VCaP (cell line): ENCODE measurements around the gene MAPK9.

Source experiments
- H3K27ac ChIP-seq: fragments of 450-650 bp; 2 replicates; pipeline ENCODE4 v1.5.1; 2017
- TF ChIP-seq, protein P1 (sequence below): fragments of 450-650 bp; conservative IDR thresholded peaks from 2 replicates; pipeline ENCODE4 v1.5.1; 2017; ENCODE audit warnings: mild to moderate bottlenecking, moderate library complexity

Gene MAPK9

DNA sequence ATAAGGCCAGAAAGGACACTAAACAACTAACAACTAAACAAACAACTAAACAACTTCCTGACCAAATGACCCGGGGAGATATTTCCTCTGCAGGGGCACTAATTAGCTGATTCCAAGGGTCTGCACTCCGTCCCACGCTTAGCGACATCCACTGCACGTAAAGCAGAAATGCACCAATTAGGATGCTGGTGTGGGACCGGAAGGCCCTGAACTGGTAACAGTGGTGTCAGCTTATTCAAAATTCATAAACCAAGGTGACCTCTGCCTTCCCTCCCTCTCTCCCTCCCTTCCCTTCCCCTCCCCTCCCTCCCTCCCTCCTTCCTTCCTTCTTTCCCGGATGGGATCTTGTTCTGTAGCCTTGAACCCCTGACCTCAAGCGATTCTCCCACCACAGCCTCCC, 92.5 kb downstream of the MAPK9 start:
- no peak overlapping the region for H3K27ac ChIP-seq
- TF ChIP-seq, protein P1, sequence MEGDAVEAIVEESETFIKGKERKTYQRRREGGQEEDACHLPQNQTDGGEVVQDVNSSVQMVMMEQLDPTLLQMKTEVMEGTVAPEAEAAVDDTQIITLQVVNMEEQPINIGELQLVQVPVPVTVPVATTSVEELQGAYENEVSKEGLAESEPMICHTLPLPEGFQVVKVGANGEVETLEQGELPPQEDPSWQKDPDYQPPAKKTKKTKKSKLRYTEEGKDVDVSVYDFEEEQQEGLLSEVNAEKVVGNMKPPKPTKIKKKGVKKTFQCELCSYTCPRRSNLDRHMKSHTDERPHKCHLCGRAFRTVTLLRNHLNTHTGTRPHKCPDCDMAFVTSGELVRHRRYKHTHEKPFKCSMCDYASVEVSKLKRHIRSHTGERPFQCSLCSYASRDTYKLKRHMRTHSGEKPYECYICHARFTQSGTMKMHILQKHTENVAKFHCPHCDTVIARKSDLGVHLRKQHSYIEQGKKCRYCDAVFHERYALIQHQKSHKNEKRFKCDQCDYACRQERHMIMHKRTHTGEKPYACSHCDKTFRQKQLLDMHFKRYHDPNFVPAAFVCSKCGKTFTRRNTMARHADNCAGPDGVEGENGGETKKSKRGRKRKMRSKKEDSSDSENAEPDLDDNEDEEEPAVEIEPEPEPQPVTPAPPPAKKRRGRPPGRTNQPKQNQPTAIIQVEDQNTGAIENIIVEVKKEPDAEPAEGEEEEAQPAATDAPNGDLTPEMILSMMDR, result no peak

DNA sequence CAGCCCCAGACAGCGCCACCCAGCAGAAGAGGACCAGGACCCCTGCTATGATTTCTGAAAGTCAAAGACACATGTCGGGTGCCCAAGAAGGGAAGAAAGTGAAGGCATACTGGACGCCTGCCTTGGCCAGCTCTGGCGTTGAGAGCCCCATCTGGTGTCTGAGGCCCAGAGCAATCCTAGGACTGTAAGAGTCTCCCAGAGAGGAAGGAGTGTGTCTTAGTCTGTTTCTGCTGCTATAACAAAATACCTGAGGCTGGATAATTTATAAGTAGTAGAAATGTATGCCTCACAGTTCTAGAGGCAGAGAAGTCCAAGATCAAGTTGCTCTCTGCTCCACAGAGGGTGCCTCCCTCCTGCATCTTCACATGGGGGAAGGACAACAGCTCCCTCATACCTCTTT, 93.7 kb downstream of the MAPK9 start:
- TF ChIP-seq, protein P1, result no peak
- no peak overlapping the region for H3K27ac ChIP-seq

DNA sequence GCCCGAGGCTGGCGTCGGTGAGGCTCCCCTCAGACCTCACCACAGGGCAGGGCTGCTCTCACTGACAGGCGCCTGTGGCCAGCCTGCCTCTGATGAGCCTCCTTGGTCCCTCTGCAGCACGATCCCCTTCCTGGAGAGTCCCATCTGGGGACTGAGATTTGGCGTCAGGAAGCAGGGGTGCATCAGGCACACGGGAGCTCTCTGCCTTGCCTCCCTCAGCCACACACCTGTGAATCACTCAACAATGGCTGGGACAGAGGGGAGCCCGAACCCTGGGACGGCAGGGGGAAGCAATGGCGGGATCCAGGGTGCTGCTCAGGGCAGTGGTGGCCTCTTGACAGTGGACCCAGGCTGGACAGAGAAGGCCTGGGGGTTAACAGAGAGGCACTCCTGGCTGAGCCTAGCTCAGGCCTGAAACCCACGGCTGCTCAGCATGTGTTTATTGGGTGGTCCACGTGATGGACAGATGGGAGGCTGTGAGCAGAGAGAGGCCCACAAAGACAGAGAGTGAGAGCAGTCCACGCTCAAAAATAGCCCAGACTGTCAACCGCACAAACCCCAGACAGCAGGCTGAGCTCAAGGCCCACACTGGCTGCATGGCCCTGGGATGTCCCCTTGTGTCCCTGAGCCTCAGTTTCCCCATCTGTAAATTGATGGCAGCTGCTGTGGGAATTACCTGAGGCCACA, 94.7 kb downstream of the MAPK9 start:
- TF ChIP-seq, protein P1, result no peak
- no peak overlapping the region for H3K27ac ChIP-seq

DNA sequence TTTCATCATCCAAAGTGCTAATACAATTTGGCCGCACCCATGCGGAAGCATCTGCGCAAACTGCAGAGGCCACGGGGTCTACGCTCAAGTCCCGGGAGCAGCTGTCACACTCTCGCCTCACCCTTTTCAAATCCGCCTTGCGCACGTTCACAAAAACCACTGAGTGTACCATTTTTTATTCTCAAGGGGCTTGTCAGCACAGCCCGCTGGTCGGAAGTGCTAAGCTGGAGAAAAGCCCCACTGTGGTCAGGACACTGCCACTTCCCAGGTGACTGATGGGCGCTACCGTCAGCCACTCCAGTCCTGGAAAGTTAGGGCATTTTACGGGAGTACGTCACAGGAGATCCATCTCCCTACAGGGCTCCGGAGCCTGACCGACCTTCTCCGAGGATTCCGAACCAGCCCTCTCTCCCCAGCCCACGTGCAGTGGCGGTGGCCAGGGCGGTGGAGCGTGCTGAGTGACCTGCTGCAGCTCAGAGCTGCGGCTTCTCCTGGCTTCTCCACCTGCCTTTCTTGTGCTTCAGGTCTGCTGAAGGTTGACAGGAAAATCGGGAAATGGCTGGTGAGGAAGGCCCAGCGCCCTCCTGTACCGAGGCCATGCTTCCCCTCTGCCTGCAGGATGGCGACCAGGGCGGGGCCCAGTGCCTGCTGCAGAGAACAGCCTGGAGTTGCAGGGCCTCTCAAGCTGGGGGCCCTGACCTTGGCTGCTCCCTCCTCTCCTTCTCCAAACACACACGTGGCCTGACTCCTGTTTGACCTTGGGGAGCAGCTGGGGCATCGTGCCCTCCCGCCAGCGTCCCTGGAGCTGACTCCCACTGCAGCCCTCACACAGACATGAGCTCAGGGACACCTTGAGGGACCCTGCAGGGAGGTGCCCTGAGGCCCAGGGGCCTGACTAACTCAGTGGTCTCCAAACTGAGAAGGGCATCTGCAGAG, 97.2 kb downstream of the MAPK9 start:
- TF ChIP-seq, protein P1, result no peak
- no peak overlapping the region for H3K27ac ChIP-seq

DNA sequence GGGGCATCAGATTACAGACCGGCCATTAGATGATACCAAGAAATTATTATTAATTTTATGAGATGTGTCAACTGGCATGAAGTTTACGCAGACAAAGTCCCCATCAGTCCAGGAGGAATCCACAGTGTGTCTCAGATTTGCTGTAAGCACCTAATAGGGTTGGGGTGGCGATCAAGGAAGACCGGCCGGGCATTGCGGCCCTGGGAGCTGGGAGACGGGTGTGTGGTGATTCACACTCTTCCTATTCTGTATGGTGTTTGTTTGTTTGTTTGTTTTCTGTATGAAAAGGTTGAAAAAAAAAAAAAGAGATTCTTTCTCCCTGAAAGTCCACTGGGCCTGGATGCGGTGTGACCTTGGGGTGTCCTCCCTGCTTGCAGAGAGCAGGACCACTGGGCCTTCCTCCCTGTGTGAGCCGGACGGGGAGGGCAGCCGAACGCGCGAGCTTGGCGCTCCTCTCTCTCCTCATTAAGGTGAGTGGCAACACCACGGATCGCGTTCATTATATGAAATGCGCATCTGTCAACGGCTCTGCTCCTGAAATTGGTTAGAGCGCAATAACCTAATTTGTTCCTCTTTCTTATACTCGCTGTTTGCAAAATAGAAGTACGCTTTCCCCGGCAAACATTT, 98.0 kb downstream of the MAPK9 start:
- H3K27ac ChIP-seq, result no peak overlapping the region
- TF ChIP-seq, protein P1, result no peak

DNA sequence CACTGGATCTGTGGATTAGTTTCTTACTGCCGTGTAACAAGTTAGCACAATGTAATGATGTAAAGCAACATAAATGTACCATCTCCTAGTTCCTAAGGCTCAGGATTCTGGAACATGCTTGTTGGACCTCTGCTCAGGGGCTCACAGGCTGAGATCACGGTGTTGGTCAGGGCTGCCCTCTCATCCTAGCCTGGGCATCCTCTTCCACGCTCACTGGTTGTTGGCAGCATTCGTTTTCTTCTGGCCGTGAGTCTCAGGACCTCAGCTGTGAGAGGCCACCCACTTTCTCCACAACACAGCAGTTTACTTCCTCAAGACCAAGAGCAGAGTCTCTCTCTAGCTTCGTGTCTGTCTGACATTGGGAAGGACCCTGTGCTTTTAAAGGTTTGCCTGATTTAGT, 100.2 kb downstream of the MAPK9 start:
- H3K27ac ChIP-seq, result no peak overlapping the region
- TF ChIP-seq, protein P1, result no peak

DNA sequence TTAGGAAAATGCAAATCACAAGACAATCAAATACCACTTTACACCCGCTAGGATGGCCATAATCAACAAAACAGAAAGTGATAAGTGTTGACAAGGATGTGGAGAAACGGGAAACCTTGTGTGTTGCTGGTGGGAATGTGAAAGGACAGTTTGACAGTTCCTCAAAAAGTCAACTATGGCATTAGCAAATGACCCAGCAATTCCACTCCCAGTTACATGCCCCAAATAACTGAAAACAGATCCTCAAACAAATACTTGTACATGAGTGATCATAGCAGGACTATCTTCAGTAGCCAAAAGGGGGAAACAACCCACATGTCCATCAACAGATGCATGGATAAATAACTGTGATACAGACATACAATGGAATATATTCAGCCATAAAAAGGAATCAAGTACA, 104.1 kb downstream of the MAPK9 start:
- H3K27ac ChIP-seq, result no peak overlapping the region
- TF ChIP-seq, protein P1, result no peak
